ENCODE measurements around the gene HSPA12B. TPM values are rescaled to one million over a fixed set of nuclear protein-coding genes. Genes with fewer than 3 reads are reported as not detected.

Gene HSPA12B
- total RNA-seq, 2 experiments from 2014 or later, result 0.08 TPM; not detected in 1

DNA sequence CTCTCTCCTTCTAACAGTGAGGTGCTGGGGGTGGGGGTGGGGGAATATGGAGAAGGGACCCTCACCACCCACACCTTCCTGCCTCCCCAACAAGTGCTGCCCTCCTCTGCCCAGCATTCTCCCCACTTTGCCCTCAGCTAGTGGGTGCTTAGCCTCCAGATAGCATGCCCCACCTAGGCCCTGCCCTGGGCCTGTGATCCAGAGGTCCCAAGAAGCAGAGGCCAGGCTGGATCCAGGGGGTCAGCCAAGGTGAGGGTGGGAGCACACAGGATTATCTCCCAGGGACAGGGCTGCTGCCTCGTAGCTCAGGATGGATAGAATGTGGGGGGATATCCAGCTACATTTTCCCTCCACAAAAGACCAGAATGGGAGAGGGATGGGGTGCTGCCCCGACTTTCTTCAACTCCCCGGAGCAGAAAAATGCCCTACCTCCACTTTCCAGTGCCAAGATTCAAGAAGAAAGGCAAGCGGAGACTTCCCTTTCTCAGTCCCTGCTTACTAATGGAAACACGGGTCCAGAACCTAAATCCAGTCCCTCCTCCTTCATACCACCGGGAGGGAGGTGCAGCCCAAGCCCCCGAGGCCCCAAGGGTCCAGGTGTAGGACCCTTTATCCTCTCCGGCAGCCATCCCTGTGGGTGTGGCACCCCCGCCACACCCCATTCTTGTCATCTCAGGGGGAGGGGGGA lies 34.1 kb downstream of the HSPA12B start:
- Histone ChIP-seq H3K4me1 (ENCODE audit: insufficient read depth, low read length) (peaks cover 37% of the 10 kb centered on the region), H3K9me3 (ENCODE audit: control insufficient read depth in 1 of 2, insufficient read depth in 1 of 2, low read length in 2 of 2) (no peaks in the 10 kb centered on the region), H3K27me3 (ENCODE audit: control insufficient read depth in 1 of 2, insufficient read depth in 2 of 2, low read length in 2 of 2) (no peaks in the 10 kb centered on the region), H3K27ac (ENCODE audit: low read depth in 1 of 2, low read length in 2 of 2) (no peak overlapping the region), H3K36me3 (ENCODE audit: insufficient read depth, low read length) (no peaks in the 10 kb centered on the region), H3K4me3 (ENCODE audit: low read length) (peak overlapping the region; percentile 87)
- peak overlapping the region; percentile 59 for H3K27ac Mint-ChIP-seq
- no peaks in the 10 kb centered on the region for H3K27me3 Mint-ChIP-seq
- ChIA-PET CTCF (interaction anchor here (1.4 to 2.4 kb wide), 4 partner anchors 12 to 88 kb away, joined by 3 to 25 read pairs (median 8); no protein-coding TSS in a partner anchor), POLR2A (interaction anchor here (0.6 to 3.6 kb wide), 6 partner anchors 11 to 54 kb away, joined by 3 to 51 read pairs (median 33); partner anchors contain the start of genes AP5S1 and CENPB)
- no peaks in the 10 kb centered on the region for H3K36me3 Mint-ChIP-seq (ENCODE audit: low read depth)
- H3K4me1 Mint-ChIP-seq (ENCODE audit: low read depth), result peaks cover 26% of the 10 kb centered on the region
- intact Hi-C loops (cut with DNase I, micrococcal nuclease), result loop anchor here (1.0 to 5.0 kb wide), 6 partner anchors 46 to 321 kb away; partner anchors contain the start of genes MAVS (in 1 of the 2) and RNF24 (in 1 of the 2)
- H3K9me3 Mint-ChIP-seq, result no peaks in the 10 kb centered on the region
- ATAC-seq (ENCODE audit: poor library complexity), result no peak
- TF ChIP-seq, protein P1, sequence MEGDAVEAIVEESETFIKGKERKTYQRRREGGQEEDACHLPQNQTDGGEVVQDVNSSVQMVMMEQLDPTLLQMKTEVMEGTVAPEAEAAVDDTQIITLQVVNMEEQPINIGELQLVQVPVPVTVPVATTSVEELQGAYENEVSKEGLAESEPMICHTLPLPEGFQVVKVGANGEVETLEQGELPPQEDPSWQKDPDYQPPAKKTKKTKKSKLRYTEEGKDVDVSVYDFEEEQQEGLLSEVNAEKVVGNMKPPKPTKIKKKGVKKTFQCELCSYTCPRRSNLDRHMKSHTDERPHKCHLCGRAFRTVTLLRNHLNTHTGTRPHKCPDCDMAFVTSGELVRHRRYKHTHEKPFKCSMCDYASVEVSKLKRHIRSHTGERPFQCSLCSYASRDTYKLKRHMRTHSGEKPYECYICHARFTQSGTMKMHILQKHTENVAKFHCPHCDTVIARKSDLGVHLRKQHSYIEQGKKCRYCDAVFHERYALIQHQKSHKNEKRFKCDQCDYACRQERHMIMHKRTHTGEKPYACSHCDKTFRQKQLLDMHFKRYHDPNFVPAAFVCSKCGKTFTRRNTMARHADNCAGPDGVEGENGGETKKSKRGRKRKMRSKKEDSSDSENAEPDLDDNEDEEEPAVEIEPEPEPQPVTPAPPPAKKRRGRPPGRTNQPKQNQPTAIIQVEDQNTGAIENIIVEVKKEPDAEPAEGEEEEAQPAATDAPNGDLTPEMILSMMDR (IDR thresholded peaks at IDR 0.05), result no peak
- DNase-seq, result peak in 1 of 14 experiments; percentile 27
- peak overlapping the region; percentile 88 for H3K4me3 Mint-ChIP-seq

DNA sequence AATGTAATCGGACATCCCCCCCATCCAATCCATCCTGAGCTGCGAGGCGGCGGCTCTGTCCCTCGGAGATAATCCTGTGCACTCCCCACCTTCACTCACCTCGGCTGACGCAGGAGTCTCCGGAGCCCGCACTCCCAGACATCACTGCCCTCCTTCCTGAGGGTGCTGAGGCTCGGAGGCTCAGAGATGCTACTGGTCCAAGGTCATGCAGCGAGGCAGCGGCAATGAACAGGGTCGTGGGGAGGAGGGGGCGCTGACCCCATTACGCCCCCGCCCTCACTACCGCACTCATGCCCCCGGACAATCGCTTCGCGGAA lies 34.6 kb downstream of the HSPA12B start:
- intact Hi-C loops (cut with DNase I, micrococcal nuclease), result loop anchor here (1.0 to 5.0 kb wide), 6 partner anchors 45 to 320 kb away; partner anchors contain the start of genes MAVS (in 1 of the 2) and RNF24 (in 1 of the 2)
- ATAC-seq (ENCODE audit: poor library complexity), result no peak
- TF ChIP-seq, protein P1 (IDR thresholded peaks at IDR 0.05), result no peak
- no peak overlapping the region for H3K27ac ChIP-seq (ENCODE audit: low read depth in 1 of 2, low read length in 2 of 2)
- DNase-seq, result peak in 4 of 14 experiments; percentile 38 to 60 (median 42)
- no peaks in the 10 kb centered on the region for H3K27me3 ChIP-seq (ENCODE audit: control insufficient read depth in 1 of 2, insufficient read depth in 2 of 2, low read length in 2 of 2)
- H3K9me3 Mint-ChIP-seq, result no peaks in the 10 kb centered on the region
- H3K4me1 ChIP-seq (ENCODE audit: insufficient read depth, low read length), result peaks cover 37% of the 10 kb centered on the region
- CTCF ChIA-PET, result interaction anchor here (1.3 to 2.4 kb wide), 7 partner anchors 15 to 91 kb away, joined by 5 to 25 read pairs (median 8); partner anchors contain the start of genes CDC25B and CENPB
- POLR2A ChIA-PET, result interaction anchor here (0.7 to 3.6 kb wide), 13 partner anchors 9 to 1297 kb away, joined by 3 to 51 read pairs (median 8); partner anchors contain the start of genes AP5S1, CDC25B, CENPB and SNRPB
- no peaks in the 10 kb centered on the region for H3K9me3 ChIP-seq (ENCODE audit: control insufficient read depth in 1 of 2, insufficient read depth in 1 of 2, low read length in 2 of 2)
- H3K4me3 Mint-ChIP-seq, result peak overlapping the region; percentile 88
- H3K36me3 Mint-ChIP-seq (ENCODE audit: low read depth), result no peaks in the 10 kb centered on the region
- H3K27ac Mint-ChIP-seq, result peak overlapping the region; percentile 59
- H3K27me3 Mint-ChIP-seq, result no peaks in the 10 kb centered on the region
- peaks cover 26% of the 10 kb centered on the region for H3K4me1 Mint-ChIP-seq (ENCODE audit: low read depth)
- peak overlapping the region; percentile 87 for H3K4me3 ChIP-seq (ENCODE audit: low read length)
- no peaks in the 10 kb centered on the region for H3K36me3 ChIP-seq (ENCODE audit: insufficient read depth, low read length)

DNA sequence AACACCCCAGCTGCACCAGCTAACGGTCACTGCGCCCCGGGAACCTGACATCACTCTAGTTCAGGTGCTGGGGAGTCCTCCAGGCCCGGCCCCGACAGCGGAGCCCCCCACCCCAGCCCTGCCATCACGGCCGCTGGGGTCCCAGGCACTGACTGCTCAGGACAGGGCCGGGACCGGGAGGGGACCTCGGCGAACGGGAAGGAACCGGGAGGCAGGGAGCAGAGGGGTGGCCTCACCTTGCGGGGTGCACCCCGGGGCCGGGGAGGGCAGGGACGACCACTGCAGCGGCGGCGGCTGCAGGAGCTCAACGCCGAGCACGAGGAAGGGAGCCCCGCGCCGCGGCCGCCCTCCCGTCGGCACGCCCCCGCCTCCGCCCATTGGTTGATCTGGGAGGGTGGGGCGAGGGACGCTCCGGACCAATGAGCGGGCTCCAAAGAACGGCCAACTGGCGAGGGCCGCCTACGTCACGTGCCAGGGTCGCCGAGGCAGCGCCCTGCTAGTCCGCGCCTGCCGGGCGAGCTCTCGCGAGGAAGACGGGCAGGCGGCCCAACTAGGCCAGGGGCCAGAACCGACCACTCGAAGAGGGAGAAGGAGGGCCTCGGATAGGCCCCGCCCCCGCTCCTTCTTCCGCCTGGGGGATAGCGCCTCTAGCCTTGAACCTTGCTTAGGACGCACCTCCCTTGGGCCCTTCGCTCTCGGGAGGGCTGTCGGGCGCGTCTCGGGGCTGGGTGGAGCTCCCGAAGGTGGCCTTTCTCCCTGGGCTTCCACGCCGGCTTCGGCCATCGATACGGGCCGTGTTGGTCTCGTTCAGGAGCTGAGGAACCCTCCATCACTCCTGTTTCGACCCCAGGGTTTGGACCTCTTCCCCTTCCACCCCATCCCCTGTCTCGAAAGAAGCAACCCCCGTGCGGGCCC lies 35.2 kb downstream of the HSPA12B start, which contains the start of gene ADISSP:
Gene ADISSP (minus strand): TSS at position 327 of the 915 bp plus-strand sequence. CDS start 7,653 bp downstream, outside the sequence.
- Mint-ChIP-seq H3K27ac (peak within 1 kb of the TSS; percentile 86), H3K4me3 (peak within 1 kb of the TSS; percentile 90), H3K9me3 (no peaks in the 10 kb centered on the region), H3K36me3 (ENCODE audit: low read depth) (no peaks in the 10 kb centered on the region), H3K4me1 (ENCODE audit: low read depth) (peaks cover 26% of the 10 kb centered on the region), H3K27me3 (no peaks in the 10 kb centered on the region)
- peak; percentile 89 to 98 (median 95) for DNase-seq
- H3K36me3 ChIP-seq (ENCODE audit: insufficient read depth, low read length), result no peaks in the 10 kb centered on the region
- POLR2A ChIA-PET, result interaction anchor here (0.7 to 3.6 kb wide), 23 partner anchors 10 to 1297 kb away, joined by 3 to 51 read pairs (median 5); partner anchors contain the start of genes AP5S1, CDC25B, CENPB and SNRPB
- H3K27ac ChIP-seq (ENCODE audit: low read depth in 1 of 2, low read length in 2 of 2), result peak within 1 kb of the TSS; percentile 96 to 99
- peaks cover 37% of the 10 kb centered on the region for H3K4me1 ChIP-seq (ENCODE audit: insufficient read depth, low read length)
- intact Hi-C loops (cut with DNase I, micrococcal nuclease), result loop anchor here (1.0 to 5.0 kb wide), 9 partner anchors 14 to 320 kb away; partner anchors contain the start of genes MAVS (in 1 of the 2) and RNF24 (in 1 of the 2)
- CTCF ChIA-PET, result interaction anchor here (0.6 to 2.4 kb wide), 14 partner anchors 11 to 317 kb away, joined by 3 to 25 read pairs (median 8); partner anchors contain the start of genes AP5S1, CDC25B, CENPB and SPEF1
- H3K9me3 ChIP-seq (ENCODE audit: control insufficient read depth in 1 of 2, insufficient read depth in 1 of 2, low read length in 2 of 2), result no peaks in the 10 kb centered on the region
- peak within 1 kb of the TSS; percentile 87 for H3K4me3 ChIP-seq (ENCODE audit: low read length)
- TF ChIP-seq, protein P1 (IDR thresholded peaks at IDR 0.05), result no peak
- peak; percentile 82 for ATAC-seq (ENCODE audit: poor library complexity)
- no peaks in the 10 kb centered on the region for H3K27me3 ChIP-seq (ENCODE audit: control insufficient read depth in 1 of 2, insufficient read depth in 2 of 2, low read length in 2 of 2)
